ENCODE measurements around the gene ACSS3. TPM values are rescaled to one million over a fixed set of nuclear protein-coding genes. Genes with fewer than 3 reads are reported as not detected.
"Not testable (repeated sequence)": the region's sequence is repeated elsewhere in the genome, so short reads cannot be mapped to it uniquely, and the experiment has no call there.

The ACSS3 gene
- polyA plus RNA-seq, 1 of the 3 experiments (the other 2 are of a cell fraction), result 0.02 TPM

DNA sequence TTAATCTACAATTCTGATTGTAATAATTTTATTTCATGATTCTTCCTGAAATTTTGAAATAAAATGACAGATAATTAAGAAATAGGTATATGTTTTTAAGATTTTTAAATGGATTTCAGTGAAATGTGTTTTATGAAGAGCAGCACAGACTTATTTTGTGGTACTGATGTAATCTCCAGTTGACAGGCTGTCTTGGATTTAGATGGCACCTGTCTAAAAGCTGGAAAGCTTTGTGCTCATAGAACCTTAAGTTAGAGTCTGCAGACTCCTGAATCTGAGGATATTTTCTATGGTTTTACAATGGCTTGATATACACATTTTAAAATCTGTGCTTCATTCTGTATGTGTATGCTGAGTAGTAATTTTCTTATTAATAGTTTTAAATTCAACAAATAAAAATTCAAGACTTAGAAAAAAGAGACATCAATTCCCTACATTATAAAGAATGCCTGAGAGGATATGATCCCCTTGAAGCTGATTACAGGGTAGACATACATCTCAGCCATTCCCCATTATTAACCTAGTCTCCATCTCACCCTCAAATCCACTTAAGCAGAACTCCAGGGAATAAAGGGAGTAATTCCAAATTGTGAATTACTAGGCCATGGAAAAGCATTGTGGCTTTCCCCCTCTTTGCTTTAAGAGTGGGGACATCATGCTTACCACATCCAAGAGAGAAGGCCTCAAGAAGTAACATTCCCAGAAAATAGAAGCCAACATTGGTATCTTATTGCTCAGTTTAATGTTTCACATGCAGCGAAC lies 33.7 kb upstream of the ACSS3 start:
- H4K20me1 ChIP-seq (ENCODE audit: insufficient read depth), result no peaks in the 10 kb centered on the region
- no peak overlapping the region for H3K9ac ChIP-seq
- H2AFZ ChIP-seq (ENCODE audit: low read depth), result no peak overlapping the region
- no peaks in the 10 kb centered on the region for H3K9me3 ChIP-seq
- 6% methylated on average over 1 of the region's 1 CpG for WGBS (ENCODE audit: low lambda C conversion rate)
- no peak for TF ChIP-seq SMC3 (IDR thresholded peaks at IDR 0.05; ENCODE audit: low read depth, low read length)
- H3K27ac ChIP-seq (ENCODE audit: low read depth in 2 of 2, low read length in 1 of 2), result no peak overlapping the region
- no peaks in the 10 kb centered on the region for H3K79me2 ChIP-seq (ENCODE audit: insufficient read depth)
- ChIA-PET CTCF (no interaction called here), POLR2A (no interaction called here)
- H3K4me1 ChIP-seq (ENCODE audit: control insufficient read depth in 1 of 2, insufficient read depth in 2 of 2, low read depth in 1 of 2, low read length in 1 of 2), result no peaks in the 10 kb centered on the region
- no peak overlapping the region for H3K4me2 ChIP-seq
- H3F3A ChIP-seq (replicated peaks; ENCODE audit: insufficient read depth), result no peaks in the 10 kb centered on the region
- no peaks in the 10 kb centered on the region for H3K27me3 ChIP-seq (ENCODE audit: insufficient read depth)
- no peak overlapping the region for H3K4me3 ChIP-seq (ENCODE audit: low read depth in 2 of 2, low read length in 1 of 2)
- no peaks in the 10 kb centered on the region for H3K9me2 ChIP-seq
- H3K36me3 ChIP-seq (replicated peaks in 1 of 2; ENCODE audit: control insufficient read depth in 1 of 2, insufficient read depth in 2 of 2, low read length in 1 of 2), result no peaks in the 10 kb centered on the region
- no peak for DNase-seq

DNA sequence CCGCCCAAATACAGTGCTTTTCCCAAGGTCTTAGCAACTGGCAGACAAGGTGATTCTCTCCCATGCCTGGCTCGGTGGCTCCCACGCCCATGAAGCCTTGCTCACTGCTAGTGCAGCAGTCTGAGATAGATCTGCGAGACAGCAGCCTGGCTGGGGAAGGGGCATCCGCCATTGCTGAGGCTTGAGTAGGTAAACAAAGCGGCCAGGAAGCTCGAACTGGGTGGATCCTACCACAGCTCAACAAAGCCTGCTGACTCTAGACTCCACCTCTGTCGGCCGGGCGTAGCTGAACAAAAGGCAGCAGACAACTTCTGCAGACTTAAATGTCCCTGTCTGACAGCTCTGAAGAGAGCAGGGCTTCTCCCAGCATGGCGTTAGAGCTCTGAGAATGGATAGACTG lies 12.9 kb upstream of the ACSS3 start:
- POLR2A ChIA-PET; DNase-seq; H3K27ac ChIP-seq (ENCODE audit: low read depth in 2 of 2, low read length in 1 of 2); H3K27me3 ChIP-seq (ENCODE audit: insufficient read depth); H3K79me2 ChIP-seq (ENCODE audit: insufficient read depth); H3F3A ChIP-seq (replicated peaks; ENCODE audit: insufficient read depth); H3K36me3 ChIP-seq (replicated peaks in 1 of 2; ENCODE audit: control insufficient read depth in 1 of 2, insufficient read depth in 2 of 2, low read length in 1 of 2); H2AFZ ChIP-seq (ENCODE audit: low read depth); H3K4me3 ChIP-seq (ENCODE audit: low read depth in 2 of 2, low read length in 1 of 2); H3K9me3 ChIP-seq; H3K9me2 ChIP-seq; H3K4me2 ChIP-seq; H4K20me1 ChIP-seq (ENCODE audit: insufficient read depth); CTCF ChIA-PET; H3K9ac ChIP-seq; H3K4me1 ChIP-seq (ENCODE audit: control insufficient read depth in 1 of 2, insufficient read depth in 2 of 2, low read depth in 1 of 2, low read length in 1 of 2): not testable (repeated sequence)
- whole genome bisulfite sequencing (ENCODE audit: low lambda C conversion rate), result 12% methylated on average over 4 of the region's 11 CpGs

DNA sequence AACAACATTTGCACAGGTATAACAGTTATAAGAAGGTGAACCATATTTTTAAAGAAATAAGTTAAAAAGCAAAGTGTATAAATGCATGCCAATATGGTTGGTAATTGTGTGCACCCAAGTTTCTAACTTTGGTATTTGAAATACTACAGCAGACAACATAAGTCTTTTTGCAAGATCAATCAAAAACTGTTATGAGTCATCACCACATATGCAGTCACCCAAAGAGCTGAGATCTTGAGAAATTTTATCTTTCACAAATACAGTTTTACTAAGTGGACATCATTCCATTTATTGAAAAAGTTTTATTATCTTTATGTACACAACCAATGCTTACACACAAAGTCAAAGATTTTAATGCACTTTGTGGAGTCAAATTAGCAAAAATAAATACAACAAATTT lies 7.0 kb upstream of the ACSS3 start:
- Histone ChIP-seq H3K36me3 (replicated peaks in 1 of 2; ENCODE audit: control insufficient read depth in 1 of 2, insufficient read depth in 2 of 2, low read length in 1 of 2) (no peaks in the 10 kb centered on the region), H3K9me3 (no peaks in the 10 kb centered on the region), H3K79me2 (ENCODE audit: insufficient read depth) (no peaks in the 10 kb centered on the region), H3K27ac (ENCODE audit: low read depth in 2 of 2, low read length in 1 of 2) (no peak overlapping the region), H4K20me1 (ENCODE audit: insufficient read depth) (no peaks in the 10 kb centered on the region), H3K27me3 (ENCODE audit: insufficient read depth) (peaks cover 13% of the 10 kb centered on the region; the same call in 1 of the 2 replicates), H3K9ac (no peak overlapping the region), H3K4me3 (ENCODE audit: low read depth in 2 of 2, low read length in 1 of 2) (no peak overlapping the region), H3F3A (replicated peaks; ENCODE audit: insufficient read depth) (no peaks in the 10 kb centered on the region), H3K4me2 (no peak overlapping the region), H3K4me1 (ENCODE audit: control insufficient read depth in 1 of 2, insufficient read depth in 2 of 2, low read depth in 1 of 2, low read length in 1 of 2) (no peaks in the 10 kb centered on the region), H3K9me2 (no peaks in the 10 kb centered on the region), H2AFZ (ENCODE audit: low read depth) (no peak overlapping the region)
- POLR2A ChIA-PET, result no interaction called here
- no peak for DNase-seq
- TF ChIP-seq TCF12 (IDR thresholded peaks at IDR 0.05) (no peak), SIN3A (IDR thresholded peaks at IDR 0.05; ENCODE audit: borderline replicate concordance, low read depth, low read length) (no peak), RCOR1 (IDR thresholded peaks at IDR 0.05; ENCODE audit: low read length) (no peak)
- TF ChIP-seq, protein P1, sequence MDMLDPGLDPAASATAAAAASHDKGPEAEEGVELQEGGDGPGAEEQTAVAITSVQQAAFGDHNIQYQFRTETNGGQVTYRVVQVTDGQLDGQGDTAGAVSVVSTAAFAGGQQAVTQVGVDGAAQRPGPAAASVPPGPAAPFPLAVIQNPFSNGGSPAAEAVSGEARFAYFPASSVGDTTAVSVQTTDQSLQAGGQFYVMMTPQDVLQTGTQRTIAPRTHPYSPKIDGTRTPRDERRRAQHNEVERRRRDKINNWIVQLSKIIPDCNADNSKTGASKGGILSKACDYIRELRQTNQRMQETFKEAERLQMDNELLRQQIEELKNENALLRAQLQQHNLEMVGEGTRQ (IDR thresholded peaks at IDR 0.05; ENCODE audit: borderline replicate concordance, low read depth, low read length), result no peak
- CTCF ChIA-PET, result no interaction called here
